ENCODE data around the gene CLEC4M.

GRCh38 chr19:7775761-7776160, 12.7 kb downstream of the CLEC4M start:
- TF ChIP-seq POLR2A (IDR thresholded peaks at IDR 0.05; ENCODE audit: low read length): no peak
- no peak for TF ChIP-seq GATA1 (IDR thresholded peaks at IDR 0.05; ENCODE audit: low read depth, low read length)

Data from erythroblast (primary cell).